ENCODE results near the gene DOK7.

Gene DOK7

GRCh38 chr4:3531879-3532750 lies 69.0 kb downstream of the DOK7 start, which contains the start of gene LRPAP1 (continued):
- TF ChIP-seq SNAI2 (CRISPR knock-in tag; IDR thresholded peaks at IDR 0.05) = no peak

DNA sequence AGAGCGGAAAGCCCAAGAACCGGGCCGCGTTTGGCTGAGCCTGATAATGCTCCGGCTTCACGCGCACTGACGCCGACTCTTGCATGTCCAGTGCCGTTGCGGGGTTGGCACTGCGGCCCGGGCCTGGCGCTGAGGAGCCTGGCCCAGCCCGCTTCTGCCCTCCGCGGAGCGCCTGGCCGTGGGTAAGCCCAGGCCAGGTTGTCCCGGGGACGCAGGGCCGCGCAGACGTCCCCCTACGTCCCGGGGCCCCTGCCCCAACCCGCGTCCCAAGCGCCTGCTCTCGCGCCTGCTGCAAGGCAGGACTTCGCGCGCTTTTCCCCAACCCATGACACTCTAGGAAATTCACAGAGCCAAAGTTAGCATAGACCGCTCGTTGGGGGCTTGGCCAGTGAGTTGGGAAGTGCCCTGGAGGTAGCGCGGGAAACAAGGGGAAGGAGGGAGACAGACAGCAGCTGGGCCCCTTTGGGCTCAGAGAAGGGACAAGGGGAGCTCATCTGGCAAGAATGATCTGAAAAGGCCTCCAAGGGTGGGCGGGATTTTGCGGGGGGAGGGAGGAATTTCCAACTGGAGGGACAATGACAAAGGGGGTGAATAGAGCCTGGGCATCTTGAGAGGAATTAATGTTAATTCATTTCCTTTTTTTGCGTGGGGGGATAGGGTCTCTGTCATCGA lies 69.8 kb downstream of the DOK7 start:
- no peak for ATAC-seq

DNA sequence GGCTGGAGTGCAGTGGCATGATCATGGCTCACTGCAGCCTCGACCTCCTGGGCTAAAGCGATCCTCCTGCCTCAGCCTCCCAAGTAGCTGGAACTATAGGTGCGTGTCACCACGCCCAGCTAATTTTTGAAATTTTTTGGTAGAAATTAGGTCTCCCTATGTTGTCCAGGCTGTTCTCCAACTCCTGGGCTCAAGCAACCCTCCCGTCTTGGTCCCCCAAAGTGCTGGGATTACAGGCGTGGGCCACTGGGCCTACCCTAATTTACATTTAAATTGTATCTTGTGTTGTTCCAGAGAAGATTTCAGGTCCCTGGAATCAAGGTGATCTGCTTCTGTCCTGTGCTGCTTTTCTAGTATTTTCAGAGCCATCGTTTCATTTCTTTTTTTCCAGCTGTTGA lies 70.3 kb downstream of the DOK7 start:
- ATAC-seq = no peak
- no peak for TF ChIP-seq CREB5 (CRISPR knock-in tag; IDR thresholded peaks at IDR 0.05; ENCODE audit: low read depth)
- TF ChIP-seq ZFP30 (CRISPR knock-in tag; IDR thresholded peaks at IDR 0.05) = no peak
- TF ChIP-seq, protein P1, sequence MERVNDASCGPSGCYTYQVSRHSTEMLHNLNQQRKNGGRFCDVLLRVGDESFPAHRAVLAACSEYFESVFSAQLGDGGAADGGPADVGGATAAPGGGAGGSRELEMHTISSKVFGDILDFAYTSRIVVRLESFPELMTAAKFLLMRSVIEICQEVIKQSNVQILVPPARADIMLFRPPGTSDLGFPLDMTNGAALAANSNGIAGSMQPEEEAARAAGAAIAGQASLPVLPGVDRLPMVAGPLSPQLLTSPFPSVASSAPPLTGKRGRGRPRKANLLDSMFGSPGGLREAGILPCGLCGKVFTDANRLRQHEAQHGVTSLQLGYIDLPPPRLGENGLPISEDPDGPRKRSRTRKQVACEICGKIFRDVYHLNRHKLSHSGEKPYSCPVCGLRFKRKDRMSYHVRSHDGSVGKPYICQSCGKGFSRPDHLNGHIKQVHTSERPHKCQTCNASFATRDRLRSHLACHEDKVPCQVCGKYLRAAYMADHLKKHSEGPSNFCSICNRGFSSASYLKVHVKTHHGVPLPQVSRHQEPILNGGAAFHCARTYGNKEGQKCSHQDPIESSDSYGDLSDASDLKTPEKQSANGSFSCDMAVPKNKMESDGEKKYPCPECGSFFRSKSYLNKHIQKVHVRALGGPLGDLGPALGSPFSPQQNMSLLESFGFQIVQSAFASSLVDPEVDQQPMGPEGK (CRISPR knock-in tag; IDR thresholded peaks at IDR 0.05; ENCODE audit: borderline replicate concordance) = no peak
- no peak for TF ChIP-seq ZFP3 (CRISPR knock-in tag; IDR thresholded peaks at IDR 0.05)
- no peak for TF ChIP-seq ZNF70 (CRISPR knock-in tag; IDR thresholded peaks at IDR 0.05)
- TF ChIP-seq ISL1 (CRISPR knock-in tag; IDR thresholded peaks at IDR 0.05) = no peak
- TF ChIP-seq CSDC2 (CRISPR knock-in tag; IDR thresholded peaks at IDR 0.05) = no peak
- TF ChIP-seq ZC3H10 (CRISPR knock-in tag; IDR thresholded peaks at IDR 0.05) = no peak
- no peak for TF ChIP-seq ESRRG (CRISPR knock-in tag; IDR thresholded peaks at IDR 0.05)
- no peak for TF ChIP-seq ZNF565 (CRISPR knock-in tag; conservative IDR thresholded peaks at IDR 0.05; ENCODE audit: low read depth)
- no peak for TF ChIP-seq TCF4 (CRISPR knock-in tag; IDR thresholded peaks at IDR 0.05; ENCODE audit: borderline replicate concordance)
- TF ChIP-seq ARNTL (CRISPR knock-in tag; IDR thresholded peaks at IDR 0.05; ENCODE audit: borderline replicate concordance, low read depth) = no peak

More for the DNA sequence above, 69.8 kb downstream of the DOK7 start:
- TF ChIP-seq ZFP3 (CRISPR knock-in tag; IDR thresholded peaks at IDR 0.05) = no peak
- TF ChIP-seq RARB (CRISPR knock-in tag; IDR thresholded peaks at IDR 0.05) = no peak
- no peak for TF ChIP-seq ISL1 (CRISPR knock-in tag; IDR thresholded peaks at IDR 0.05)
- no peak for TF ChIP-seq TSHZ2 (CRISPR knock-in tag; IDR thresholded peaks at IDR 0.05)
- no peak for TF ChIP-seq ZC3H10 (CRISPR knock-in tag; IDR thresholded peaks at IDR 0.05)
- no peak for TF ChIP-seq SNAI2 (CRISPR knock-in tag; IDR thresholded peaks at IDR 0.05)
- TF ChIP-seq TOX (CRISPR knock-in tag; IDR thresholded peaks at IDR 0.05; ENCODE audit: borderline replicate concordance) = no peak
- TF ChIP-seq TCF4 (CRISPR knock-in tag; IDR thresholded peaks at IDR 0.05; ENCODE audit: borderline replicate concordance) = no peak
- no peak for TF ChIP-seq CREB5 (CRISPR knock-in tag; IDR thresholded peaks at IDR 0.05; ENCODE audit: low read depth)
- TF ChIP-seq CSDC2 (CRISPR knock-in tag; IDR thresholded peaks at IDR 0.05) = no peak
- no peak for TF ChIP-seq POU6F1 (CRISPR knock-in tag; IDR thresholded peaks at IDR 0.05; ENCODE audit: borderline replicate concordance, low read depth)
- TF ChIP-seq ZFP30 (CRISPR knock-in tag; IDR thresholded peaks at IDR 0.05) = no peak
- TF ChIP-seq ARNTL (CRISPR knock-in tag; IDR thresholded peaks at IDR 0.05; ENCODE audit: borderline replicate concordance, low read depth) = no peak
- TF ChIP-seq ZNF565 (CRISPR knock-in tag; conservative IDR thresholded peaks at IDR 0.05; ENCODE audit: low read depth) = no peak
- no peak for TF ChIP-seq ZNF70 (CRISPR knock-in tag; IDR thresholded peaks at IDR 0.05)
